GM19025 (cell line): Measurements from ENCODE around the gene TSC2.

Source experiments
- ATAC-seq: cut with Tn5 transposase; IDR thresholded peaks from one replicate; pipeline ENCODE4 v1.9.1; 2021; ENCODE audit warnings: mild to moderate bottlenecking, low read depth, moderate library complexity; ENCODE audit not compliant: unreplicated experiment

TSC2 gene

GRCh38 chr16:2040787-2041522 is 6.8 kb upstream of the TSC2 start:
- ATAC-seq, result no peak

GRCh38 chr16:2042171-2042985 is 5.4 kb upstream of the TSC2 start:
- ATAC-seq, result no peak

- no peak for ATAC-seq
Observed at GRCh38 chr16:2042986-2043666, 4.7 kb upstream of the TSC2 start.

GRCh38 chr16:2043667-2044451 is 3.9 kb upstream of the TSC2 start:
- no peak for ATAC-seq

- ATAC-seq, result no peak
Observed at GRCh38 chr16:2044541-2044940, 3.2 kb upstream of the TSC2 start.

GRCh38 chr16:2045965-2046892 is 1.6 kb upstream of the TSC2 start:
- no peak for ATAC-seq

- no peak for ATAC-seq
Observed at GRCh38 chr16:2046893-2047329, 874 bp upstream of the TSC2 start.

- no peak for ATAC-seq
Observed at GRCh38 chr16:2048116-2048543, 345 bp downstream of the TSC2 start.

- no peak for ATAC-seq
Observed at GRCh38 chr16:2053211-2053610, 5.4 kb downstream of the TSC2 start.

- ATAC-seq, result no peak
Observed at GRCh38 chr16:2053897-2054296, 6.1 kb downstream of the TSC2 start.

- no peak for ATAC-seq
Observed at GRCh38 chr16:2054543-2055245, 6.9 kb downstream of the TSC2 start.

GRCh38 chr16:2056077-2056476 is 8.3 kb downstream of the TSC2 start:
- no peak for ATAC-seq

GRCh38 chr16:2056681-2057407 is 9.1 kb downstream of the TSC2 start:
- no peak for ATAC-seq

- ATAC-seq, result no peak
Observed at GRCh38 chr16:2057438-2057837, 9.7 kb downstream of the TSC2 start.

GRCh38 chr16:2058420-2058819 is 10.6 kb downstream of the TSC2 start:
- ATAC-seq, result no peak

- ATAC-seq, result no peak
Observed at GRCh38 chr16:2058872-2059271, 11.1 kb downstream of the TSC2 start.

GRCh38 chr16:2060346-2060745 is 12.6 kb downstream of the TSC2 start:
- ATAC-seq, result no peak

- ATAC-seq, result no peak
Observed at GRCh38 chr16:2061023-2061422, 13.2 kb downstream of the TSC2 start.
